GM12875 (cell line): ENCODE measurements around the gene SLC39A11.

ENCODE experiments used
- H3K4me3 ChIP-seq: one replicate; pipeline ENCODE4 v1.5.1; 2011; ENCODE audit warnings: low read depth, low read length, control low read depth
- CTCF ChIP-seq: IDR thresholded peaks from 2 replicates; pipeline ENCODE4 v1.5.1; 2011; ENCODE audit warnings: low read depth, mild to moderate bottlenecking, control low read depth, inconsistent platforms, low read length, moderate library complexity, borderline replicate concordance; ENCODE audit not compliant: insufficient read depth

SLC39A11 gene

GRCh38 chr17:72700226-72700625 lies 392.3 kb downstream of the SLC39A11 start:
- H3K4me3 ChIP-seq: no peak overlapping the region
- TF ChIP-seq CTCF: no peak

- TF ChIP-seq CTCF: no peak
- H3K4me3 ChIP-seq: no peak overlapping the region
Observed at GRCh38 chr17:72699545-72699944, 392.9 kb downstream of the SLC39A11 start.

- H3K4me3 ChIP-seq: no peak overlapping the region
- TF ChIP-seq CTCF: no peak
Observed at GRCh38 chr17:72697602-72698146, 394.8 kb downstream of the SLC39A11 start.

GRCh38 chr17:72696721-72697120 lies 395.8 kb downstream of the SLC39A11 start:
- H3K4me3 ChIP-seq: no peak overlapping the region

GRCh38 chr17:72696156-72696555 lies 396.3 kb downstream of the SLC39A11 start:
- no peak overlapping the region for H3K4me3 ChIP-seq
- TF ChIP-seq CTCF: no peak

More at GRCh38 chr17:72696721-72697120, 395.8 kb downstream of the SLC39A11 start:
- TF ChIP-seq CTCF: no peak

- no peak for TF ChIP-seq CTCF
- H3K4me3 ChIP-seq: no peak overlapping the region
Observed at GRCh38 chr17:72693956-72694355, 398.5 kb downstream of the SLC39A11 start.

GRCh38 chr17:72693151-72693878 lies 399.2 kb downstream of the SLC39A11 start:
- no peak for TF ChIP-seq CTCF
- H3K4me3 ChIP-seq: no peak overlapping the region
